Loucy (cell line): ENCODE results near the gene SNIP1.
"Not testable (repeated sequence)": the region's sequence is repeated elsewhere in the genome, so short reads cannot be mapped to it uniquely, and the experiment has no call there.

Experiments used
- H2AFZ ChIP-seq: fragments of 200-600 bp; sonication (generic); 2 replicates; pipeline ENCODE4 v1.6.0; 2016; ENCODE audit warnings: antibody characterized with exemption, mild to moderate bottlenecking, low read length, moderate library complexity
- H3F3A ChIP-seq: fragments of 200-600 bp; 2 replicates; pipeline ENCODE4 v1.6.0; 2016; ENCODE audit warnings: antibody characterized with exemption, low read depth, mild to moderate bottlenecking
- H3K27me3 ChIP-seq: fragments of 200-600 bp; sonication (generic); 2 replicates; pipeline ENCODE4 v1.6.1; 2014; ENCODE audit warnings: low read length, mild to moderate bottlenecking; ENCODE audit not compliant: insufficient read depth, poor library complexity, severe bottlenecking
- H3K36me3 ChIP-seq: fragments of 200-600 bp; sonication (generic); 2 replicates; pipeline ENCODE4 v1.6.1; 2016; ENCODE audit warnings: low read length; ENCODE audit not compliant: insufficient read depth
- H3K4me1 ChIP-seq: fragments of 200-600 bp; sonication (generic); 2 replicates; pipeline ENCODE4 v1.5.1; 2014; ENCODE audit warnings: low read length, mild to moderate bottlenecking; ENCODE audit not compliant: insufficient read depth, poor library complexity, severe bottlenecking
- H3K4me2 ChIP-seq: fragments of 200-600 bp; sonication (generic); 2 replicates; pipeline ENCODE4 v1.6.0; 2014; ENCODE audit warnings: antibody characterized with exemption, low read length, low read depth, mild to moderate bottlenecking; ENCODE audit not compliant: poor library complexity, severe bottlenecking
- H3K4me3 ChIP-seq: fragments of 200-600 bp; sonication (generic); 2 replicates; pipeline ENCODE4 v1.5.1; 2014; ENCODE audit warnings: low read length, mild to moderate bottlenecking, mixed read lengths; ENCODE audit not compliant: poor library complexity, severe bottlenecking
- H3K79me2 ChIP-seq: fragments of 200-600 bp; sonication (generic); 2 replicates; pipeline ENCODE4 v1.6.1; 2014; ENCODE audit warnings: low read length; ENCODE audit not compliant: insufficient read depth
- H3K9ac ChIP-seq: fragments of 200-600 bp; sonication (generic); 2 replicates; pipeline ENCODE4 v1.6.0; 2014; ENCODE audit warnings: mild to moderate bottlenecking, low read depth, low read length, moderate library complexity; ENCODE audit not compliant: poor library complexity, severe bottlenecking
- H3K9me2 ChIP-seq: fragments of 200-600 bp; sonication (generic); replicated peaks from 2 replicates; pipeline ENCODE4 v1.6.1; 2016; ENCODE audit warnings: low read depth, low read length, mixed read lengths
- H3K9me3 ChIP-seq: fragments of 200-600 bp; sonication (generic); 2 replicates; pipeline ENCODE4 v1.6.1; 2014; ENCODE audit warnings: mild to moderate bottlenecking, antibody characterized with exemption, low read length, low read depth; ENCODE audit not compliant: insufficient read depth
- H4K20me1 ChIP-seq: fragments of 200-600 bp; sonication (generic); 2 replicates; pipeline ENCODE4 v1.6.0; 2014; ENCODE audit warnings: antibody characterized with exemption, low read length, mild to moderate bottlenecking; ENCODE audit not compliant: insufficient read depth, poor library complexity, severe bottlenecking
- EZH2phosphoT487 ChIP-seq: fragments of 200-600 bp; IDR thresholded peaks from 2 replicates; pipeline ENCODE4 v1.6.1; 2018; ENCODE audit warnings: antibody characterized with exemption, mild to moderate bottlenecking, moderate library complexity, borderline replicate concordance
- TF ChIP-seq, protein P1 (sequence below): fragments of 200-600 bp; sonication (generic); conservative IDR thresholded peaks from 2 replicates; pipeline ENCODE4 v1.5.1; 2014; ENCODE audit warnings: mild to moderate bottlenecking, antibody characterized with exemption, low read length

Gene SNIP1

DNA sequence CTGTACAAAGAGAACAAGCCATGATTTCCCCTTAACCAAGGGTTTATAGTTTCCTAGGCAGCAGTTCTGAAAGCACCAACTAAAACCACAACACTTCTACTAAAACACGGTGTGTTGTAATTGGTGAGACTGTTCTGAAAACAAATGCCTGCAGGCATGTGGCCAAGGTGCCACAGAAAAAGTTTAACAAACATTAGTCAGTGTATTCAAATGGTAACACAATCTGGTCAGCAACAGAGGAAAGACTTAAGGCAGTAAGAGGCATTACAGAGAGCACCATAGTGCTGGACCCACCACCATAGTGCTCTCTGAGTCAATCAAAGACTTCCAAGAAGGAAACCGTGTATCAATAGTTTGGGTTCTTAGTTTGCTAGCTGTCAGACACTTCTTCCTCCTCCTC, 16.7 kb downstream of the SNIP1 start:
- H3K4me3 ChIP-seq = no peak overlapping the region
- H3K9me3 ChIP-seq = no peaks in the 10 kb centered on the region
- no peak overlapping the region for H3K4me2 ChIP-seq
- no peaks in the 10 kb centered on the region for H4K20me1 ChIP-seq
- no peaks in the 10 kb centered on the region for H3K27me3 ChIP-seq
- H3K79me2 ChIP-seq = no peaks in the 10 kb centered on the region
- no peak overlapping the region for H3K9ac ChIP-seq
- no peak overlapping the region for H2AFZ ChIP-seq
- H3K9me2 ChIP-seq = no peaks in the 10 kb centered on the region
- no peak for TF ChIP-seq EZH2phosphoT487
- TF ChIP-seq, protein P1, sequence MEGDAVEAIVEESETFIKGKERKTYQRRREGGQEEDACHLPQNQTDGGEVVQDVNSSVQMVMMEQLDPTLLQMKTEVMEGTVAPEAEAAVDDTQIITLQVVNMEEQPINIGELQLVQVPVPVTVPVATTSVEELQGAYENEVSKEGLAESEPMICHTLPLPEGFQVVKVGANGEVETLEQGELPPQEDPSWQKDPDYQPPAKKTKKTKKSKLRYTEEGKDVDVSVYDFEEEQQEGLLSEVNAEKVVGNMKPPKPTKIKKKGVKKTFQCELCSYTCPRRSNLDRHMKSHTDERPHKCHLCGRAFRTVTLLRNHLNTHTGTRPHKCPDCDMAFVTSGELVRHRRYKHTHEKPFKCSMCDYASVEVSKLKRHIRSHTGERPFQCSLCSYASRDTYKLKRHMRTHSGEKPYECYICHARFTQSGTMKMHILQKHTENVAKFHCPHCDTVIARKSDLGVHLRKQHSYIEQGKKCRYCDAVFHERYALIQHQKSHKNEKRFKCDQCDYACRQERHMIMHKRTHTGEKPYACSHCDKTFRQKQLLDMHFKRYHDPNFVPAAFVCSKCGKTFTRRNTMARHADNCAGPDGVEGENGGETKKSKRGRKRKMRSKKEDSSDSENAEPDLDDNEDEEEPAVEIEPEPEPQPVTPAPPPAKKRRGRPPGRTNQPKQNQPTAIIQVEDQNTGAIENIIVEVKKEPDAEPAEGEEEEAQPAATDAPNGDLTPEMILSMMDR = no peak
- H3F3A ChIP-seq = no peaks in the 10 kb centered on the region
- peaks cover 48% of the 10 kb centered on the region; the same call in 1 of the 2 replicates for H3K36me3 ChIP-seq
- H3K4me1 ChIP-seq = no peaks in the 10 kb centered on the region

DNA sequence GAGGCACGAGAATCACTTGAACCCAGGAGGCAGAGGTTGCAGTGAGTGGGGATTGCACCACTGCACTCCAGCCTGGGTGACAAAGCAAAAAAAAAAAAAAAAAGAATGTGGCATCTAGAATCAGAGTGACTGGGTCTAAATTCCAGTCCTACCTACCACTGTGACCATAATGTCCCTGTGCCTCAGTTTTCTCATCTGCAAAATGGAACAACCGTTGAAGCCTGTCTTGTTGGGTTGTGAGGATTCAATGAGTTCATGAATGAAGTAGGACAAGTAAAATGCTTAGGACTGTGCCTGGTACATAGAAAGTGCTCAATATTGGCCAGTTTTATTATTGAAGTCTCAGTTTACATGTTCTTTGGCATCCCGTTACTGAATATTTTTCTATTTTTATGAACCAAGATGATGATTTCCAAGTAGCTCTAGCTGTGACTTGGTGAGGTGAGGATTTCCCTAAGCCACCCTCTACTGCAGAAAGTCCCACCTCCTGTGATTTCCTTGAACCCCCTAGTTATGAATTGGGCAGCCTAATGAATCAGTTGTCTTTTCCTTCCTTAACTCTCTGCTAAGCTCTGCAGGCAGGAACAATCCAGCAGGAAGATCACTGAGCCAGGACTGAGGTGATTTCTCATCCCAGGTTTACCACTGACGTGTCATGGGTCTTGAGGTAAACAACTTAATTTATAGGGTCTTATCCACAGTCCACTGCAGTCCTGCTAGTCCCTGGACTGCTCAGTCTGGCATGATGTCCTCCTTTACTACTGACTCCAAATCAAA, 20.6 kb downstream of the SNIP1 start:
- no peaks in the 10 kb centered on the region for H3K27me3 ChIP-seq
- H3F3A ChIP-seq = no peaks in the 10 kb centered on the region
- no peaks in the 10 kb centered on the region for H3K79me2 ChIP-seq
- H2AFZ ChIP-seq = no peak overlapping the region
- no peaks in the 10 kb centered on the region for H3K4me1 ChIP-seq
- no peak overlapping the region for H3K4me3 ChIP-seq
- peaks cover 25% of the 10 kb centered on the region; the same call in 1 of the 2 replicates for H3K36me3 ChIP-seq
- no peak overlapping the region for H3K9ac ChIP-seq
- H3K4me2 ChIP-seq = no peak overlapping the region
- H3K9me2 ChIP-seq = no peaks in the 10 kb centered on the region
- TF ChIP-seq, protein P1 = no peak
- TF ChIP-seq EZH2phosphoT487 = no peak
- H3K9me3 ChIP-seq = no peaks in the 10 kb centered on the region
- no peaks in the 10 kb centered on the region for H4K20me1 ChIP-seq

DNA sequence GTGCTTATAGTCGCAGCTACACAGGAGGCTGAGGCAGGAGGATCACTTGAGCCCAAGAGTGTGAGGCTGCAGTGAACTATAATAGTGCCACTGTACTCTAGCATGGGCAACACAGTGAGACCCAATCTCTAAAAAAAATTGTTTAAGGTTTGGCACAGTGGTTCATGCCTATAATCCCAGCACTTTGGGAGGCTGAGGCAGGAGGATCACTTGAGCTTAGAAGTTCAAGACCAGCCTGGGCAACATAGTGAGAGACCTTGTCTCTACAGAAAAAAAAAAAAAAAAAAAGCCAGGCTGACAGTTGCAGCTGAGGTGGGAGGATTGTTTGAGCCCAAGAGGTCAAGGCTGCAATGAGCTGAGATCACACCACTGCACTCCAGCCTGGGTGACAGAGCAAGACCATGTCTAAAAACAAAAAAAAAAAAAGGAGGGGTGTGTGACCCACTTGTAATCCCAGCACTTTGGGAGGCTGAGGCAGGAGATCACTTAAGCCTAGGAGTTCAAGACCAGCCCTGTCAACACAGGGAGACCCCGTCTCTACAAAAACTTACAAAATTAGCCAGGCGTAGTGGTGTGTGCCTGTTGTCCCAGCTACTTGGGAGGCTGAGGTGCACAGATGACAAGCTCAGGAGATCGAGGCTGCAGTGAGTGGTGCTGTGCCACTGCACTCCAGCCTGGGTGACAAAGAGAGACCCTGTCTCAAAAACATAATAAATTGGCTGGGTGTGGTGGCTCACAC, 21.5 kb downstream of the SNIP1 start:
- not testable (repeated sequence) for H3K9me2 ChIP-seq, H3F3A ChIP-seq, H3K9me3 ChIP-seq, H2AFZ ChIP-seq, H3K4me1 ChIP-seq, H3K79me2 ChIP-seq, H3K4me3 ChIP-seq, H3K9ac ChIP-seq, H3K27me3 ChIP-seq, H4K20me1 ChIP-seq, H3K4me2 ChIP-seq
- H3K36me3 ChIP-seq = peaks cover 20% of the 10 kb centered on the region; the same call in 1 of the 2 replicates

DNA sequence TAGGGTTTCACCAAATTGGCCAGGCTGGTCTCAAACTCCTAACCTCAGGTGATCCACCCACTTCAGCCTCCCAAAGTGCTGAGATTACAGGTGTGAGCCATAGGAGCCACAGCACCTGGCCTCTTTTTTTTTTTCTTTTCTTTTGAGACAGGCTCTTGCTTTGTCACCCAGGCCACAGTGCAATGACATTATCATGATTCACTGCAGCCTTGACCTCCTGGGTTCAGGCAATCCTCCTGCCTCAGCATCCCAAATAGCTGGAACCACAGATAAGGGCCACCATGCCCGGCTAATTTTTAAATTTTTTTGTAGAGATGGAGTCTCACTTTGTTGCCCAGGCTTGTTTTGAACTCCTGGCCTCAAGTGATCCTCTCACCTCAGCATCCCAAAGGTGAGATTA, 24.2 kb downstream of the SNIP1 start:
- H3K27me3 ChIP-seq, H3K36me3 ChIP-seq, H4K20me1 ChIP-seq, H3K4me3 ChIP-seq, H3K4me1 ChIP-seq, H3K9me3 ChIP-seq, H3K79me2 ChIP-seq, H3K9ac ChIP-seq, H3K9me2 ChIP-seq, H3K4me2 ChIP-seq, H3F3A ChIP-seq, H2AFZ ChIP-seq: not testable (repeated sequence)
